NCI-H2227 treated with DMSO at 0.1 percent for 48 hours (cell line): ENCODE measurements around the gene DYSF.

Experiments
- DNase-seq: peaks from one replicate; lab custom pipeline; 2025; lab: John Stamatoyannopoulos, UW

The DYSF gene

DNA sequence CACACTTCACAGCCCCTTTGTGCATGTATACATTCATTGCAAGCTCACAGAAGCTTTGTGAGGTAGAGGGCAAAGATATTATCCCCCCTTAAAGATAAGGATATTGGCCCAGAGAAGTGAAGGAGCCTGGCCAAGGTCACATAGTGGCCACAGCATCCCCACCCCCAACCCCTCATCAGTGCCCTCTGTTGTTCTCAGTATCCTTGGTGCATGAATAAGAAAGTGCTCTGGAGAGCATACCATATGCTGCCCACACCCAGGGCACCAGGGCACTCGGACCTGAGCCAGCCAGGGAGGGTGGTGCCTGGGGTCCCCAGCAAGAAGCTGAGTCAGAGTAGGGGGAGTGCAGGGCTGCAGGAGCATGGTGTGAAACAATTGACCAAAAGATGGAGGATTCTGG lies 3.3 kb downstream of the DYSF start:
- no peak for DNase-seq

DNA sequence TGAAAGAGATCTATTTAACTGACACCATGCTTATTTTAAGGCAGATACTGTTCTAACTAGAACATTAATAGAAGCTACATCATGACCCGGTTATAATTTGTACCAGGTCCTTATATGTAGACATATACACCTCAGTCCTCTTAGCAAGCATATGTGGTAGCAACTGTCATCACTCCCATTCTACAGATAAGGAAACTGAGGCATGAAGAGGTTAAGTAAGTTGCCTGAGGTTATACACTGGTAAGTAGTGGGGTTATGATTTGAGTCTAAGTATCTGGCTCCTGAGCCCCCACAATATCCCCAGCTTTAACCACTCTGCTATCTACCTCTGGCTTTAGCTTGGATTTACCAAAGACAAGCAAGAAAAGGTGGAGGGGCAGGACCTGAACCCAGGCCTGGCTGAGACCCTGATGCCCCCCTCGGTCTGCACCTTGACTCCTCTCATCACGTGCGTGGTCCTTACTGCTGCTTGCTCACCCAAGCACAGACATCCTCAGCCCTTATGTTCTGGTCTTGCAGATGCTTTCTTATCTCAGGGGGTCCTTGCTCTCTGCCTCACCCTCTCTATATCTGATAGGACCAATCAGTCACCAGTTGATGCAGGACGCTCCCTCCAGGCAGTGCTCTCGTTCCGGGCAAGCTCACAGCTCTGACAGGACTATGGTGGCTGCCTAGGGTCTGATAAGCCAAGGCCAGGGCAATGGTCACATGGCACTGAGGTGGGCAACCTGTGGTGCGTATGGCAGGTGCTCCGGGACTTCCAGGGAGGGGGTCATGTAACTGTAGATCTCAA lies 4.0 kb downstream of the DYSF start:
- DNase-seq = no peak

DNA sequence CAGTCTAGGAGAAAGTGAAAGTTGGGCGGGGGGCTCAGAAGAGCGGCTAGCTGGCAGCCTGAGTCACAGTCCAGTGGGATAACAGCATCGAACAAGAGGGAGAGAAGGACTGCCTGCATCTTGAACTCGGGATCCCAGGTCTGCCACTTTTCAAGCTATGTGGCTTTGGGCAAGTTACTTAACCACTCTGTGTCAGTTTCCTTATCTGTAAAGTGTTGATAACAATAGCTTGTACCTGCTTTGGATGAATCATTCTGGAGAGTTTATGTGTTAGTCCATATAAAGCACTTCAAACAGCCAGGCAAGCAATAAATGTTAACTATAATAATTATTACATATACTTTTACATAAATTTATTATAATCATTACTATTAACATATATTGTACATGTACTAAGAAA lies 4.6 kb downstream of the DYSF start:
- DNase-seq = no peak

- DNase-seq = no peak
Observed at GRCh38 chr2:71458413-71459083, 5.2 kb downstream of the DYSF start.

DNA sequence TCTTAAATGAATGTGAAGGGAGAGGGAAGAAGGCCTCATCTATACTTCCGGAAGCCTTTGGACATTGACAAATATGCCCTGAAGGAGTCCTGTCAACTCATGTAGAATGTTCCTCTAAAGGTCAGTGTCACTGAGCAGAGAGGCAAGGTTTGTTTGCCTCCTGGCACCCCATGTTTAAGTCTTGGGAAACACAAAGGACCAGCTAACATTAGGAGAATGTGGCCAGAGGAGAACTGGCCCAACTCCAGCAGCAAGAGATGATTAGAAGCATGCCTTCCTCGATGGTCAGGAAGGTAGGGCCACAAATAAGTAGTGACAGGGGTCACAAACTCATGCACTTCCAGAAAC lies 5.7 kb downstream of the DYSF start:
- DNase-seq = no peak

GRCh38 chr2:71460056-71460455 lies 6.7 kb downstream of the DYSF start:
- DNase-seq = no peak

DNA sequence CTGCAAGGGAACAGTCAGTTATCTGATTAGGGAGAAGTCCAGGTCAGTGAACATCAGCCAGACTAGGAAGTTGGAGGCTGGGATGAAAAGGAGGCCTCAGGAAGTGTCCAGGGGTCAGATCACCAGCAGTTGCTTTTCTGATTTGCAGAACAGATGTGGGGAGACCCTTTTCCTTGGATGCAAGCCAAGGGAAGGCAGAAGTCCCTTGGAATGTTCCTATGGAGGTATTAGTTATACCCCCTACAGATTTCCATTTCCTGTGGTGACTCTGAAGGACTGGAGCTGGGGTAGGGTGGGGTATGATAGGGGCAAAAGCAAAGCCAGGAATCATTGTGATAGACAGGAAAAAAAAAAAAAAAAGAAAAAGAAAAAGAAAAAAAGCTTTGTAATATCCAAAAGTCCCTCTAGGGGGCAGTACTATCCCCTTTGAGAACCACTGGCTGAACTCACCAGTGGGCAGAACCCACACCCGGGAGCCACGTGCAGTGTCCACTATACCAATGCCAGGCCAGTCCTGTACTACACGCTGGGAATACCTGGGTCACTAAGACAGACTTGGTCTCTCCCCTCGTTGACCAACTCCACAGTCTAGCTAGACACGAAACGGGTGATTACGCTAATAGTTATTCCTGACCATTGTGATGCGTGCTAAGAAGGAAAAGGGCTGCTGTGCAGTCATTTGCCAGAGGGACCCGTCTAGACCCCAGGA lies 7.4 kb downstream of the DYSF start:
- no peak for DNase-seq

GRCh38 chr2:71461304-71461671 lies 7.9 kb downstream of the DYSF start:
- no peak for DNase-seq

DNA sequence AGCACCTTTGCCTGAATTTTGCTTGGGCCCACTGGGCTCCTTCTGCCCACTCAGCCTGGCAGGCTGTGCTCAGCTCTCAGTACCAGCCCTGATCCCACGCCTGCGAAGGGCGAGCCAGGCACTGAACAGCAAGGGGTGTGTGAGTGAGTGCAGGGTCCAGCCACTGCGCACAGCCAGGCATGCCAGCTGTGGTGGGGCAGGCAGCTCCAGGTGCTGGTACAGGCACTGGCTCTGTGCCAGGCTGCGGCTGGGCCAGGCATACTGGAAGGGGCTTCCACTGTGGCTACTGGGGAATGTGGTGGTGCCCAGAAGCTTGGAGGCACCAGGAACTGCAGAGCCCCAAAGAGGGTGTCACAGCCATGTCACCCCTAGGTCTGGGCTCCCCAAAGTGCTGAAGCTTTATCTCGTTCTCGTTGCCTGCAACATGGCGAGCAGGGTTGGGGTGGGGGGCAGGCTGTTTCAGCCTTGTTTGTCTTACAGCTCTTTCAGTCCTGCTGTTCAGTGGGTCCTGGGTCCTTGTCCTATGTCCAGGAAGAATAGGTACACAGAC lies 8.8 kb downstream of the DYSF start:
- no peak for DNase-seq

DNA sequence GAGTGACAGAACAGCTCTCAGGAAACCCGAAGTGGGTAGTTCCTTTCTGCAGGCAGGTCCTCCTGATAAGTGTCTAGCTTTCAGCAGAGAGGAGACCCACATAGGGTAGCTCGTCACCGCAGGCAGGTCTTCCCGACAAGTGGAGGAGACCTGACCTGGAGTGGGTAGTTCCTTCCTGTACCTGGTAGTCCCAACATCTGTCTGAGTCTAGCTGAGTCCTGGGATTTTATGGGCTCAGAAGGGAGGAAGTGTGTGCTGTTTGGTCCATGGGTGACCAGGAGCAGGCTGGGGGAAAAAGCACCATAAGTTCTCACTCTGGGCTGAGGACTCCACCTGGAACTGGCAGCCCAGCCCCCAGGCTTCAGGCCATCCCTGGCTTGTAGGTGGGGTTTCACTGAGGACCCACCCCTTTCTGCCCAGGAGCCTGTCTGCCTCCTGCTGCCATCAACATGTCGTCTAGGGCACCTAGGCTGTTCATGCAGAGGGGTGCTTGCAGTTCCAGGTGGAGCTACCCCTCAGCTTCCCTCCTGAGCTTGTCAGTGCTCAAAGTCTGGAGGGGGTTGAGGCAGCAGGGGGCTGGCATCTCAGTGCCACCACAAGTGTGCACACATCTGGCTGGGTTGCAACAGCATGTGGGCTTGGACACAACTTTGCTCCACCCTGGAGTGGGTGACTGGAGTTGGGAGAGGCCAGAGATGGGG lies 9.4 kb downstream of the DYSF start:
- no peak for DNase-seq

- no peak for DNase-seq
Observed at GRCh38 chr2:71463342-71463654, 9.9 kb downstream of the DYSF start.

DNA sequence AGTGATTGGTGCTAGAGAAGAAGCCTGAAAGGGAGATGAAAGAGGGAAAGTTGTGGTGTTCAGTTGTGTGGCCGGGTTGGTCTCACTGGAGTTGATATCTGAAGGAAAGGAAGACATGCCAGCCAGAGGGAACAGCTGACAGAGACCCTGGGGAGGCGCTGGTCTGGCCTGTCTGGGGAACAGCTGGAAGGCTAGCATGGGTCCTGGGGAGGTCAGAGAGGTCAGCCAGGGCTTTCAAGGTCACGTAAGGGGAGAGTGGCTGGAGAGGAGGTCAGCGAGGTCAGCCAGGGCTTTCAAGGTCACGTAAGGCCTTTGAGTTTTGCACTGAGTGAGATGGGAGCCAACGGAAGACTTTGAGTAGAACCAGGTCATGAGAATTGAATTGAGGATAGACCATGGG lies 11.0 kb downstream of the DYSF start:
- DNase-seq = no peak

DNA sequence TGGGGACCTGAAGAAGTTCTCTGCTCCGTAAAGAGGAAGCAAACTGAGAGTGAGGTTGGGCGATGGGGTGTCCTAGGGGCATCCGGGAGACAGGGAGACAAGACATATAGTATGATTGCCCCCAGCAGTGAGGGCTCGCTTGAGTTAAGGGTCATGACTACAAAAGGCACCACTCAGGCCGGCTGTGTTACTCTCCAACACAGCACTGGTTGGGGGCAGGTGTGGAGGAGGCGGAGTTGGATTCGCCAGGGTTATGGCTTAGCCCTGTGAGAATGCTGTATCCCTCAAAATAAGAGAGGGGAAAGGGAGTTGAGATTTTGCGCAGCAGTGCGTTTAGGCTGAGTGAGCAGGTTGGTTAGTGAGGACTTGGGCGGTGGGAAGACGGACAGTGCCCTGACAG lies 12.0 kb downstream of the DYSF start:
- DNase-seq = no peak

GRCh38 chr2:71465961-71466300 lies 12.6 kb downstream of the DYSF start:
- DNase-seq = no peak

- DNase-seq = no peak
Observed at GRCh38 chr2:71466301-71467179, 13.2 kb downstream of the DYSF start.

DNA sequence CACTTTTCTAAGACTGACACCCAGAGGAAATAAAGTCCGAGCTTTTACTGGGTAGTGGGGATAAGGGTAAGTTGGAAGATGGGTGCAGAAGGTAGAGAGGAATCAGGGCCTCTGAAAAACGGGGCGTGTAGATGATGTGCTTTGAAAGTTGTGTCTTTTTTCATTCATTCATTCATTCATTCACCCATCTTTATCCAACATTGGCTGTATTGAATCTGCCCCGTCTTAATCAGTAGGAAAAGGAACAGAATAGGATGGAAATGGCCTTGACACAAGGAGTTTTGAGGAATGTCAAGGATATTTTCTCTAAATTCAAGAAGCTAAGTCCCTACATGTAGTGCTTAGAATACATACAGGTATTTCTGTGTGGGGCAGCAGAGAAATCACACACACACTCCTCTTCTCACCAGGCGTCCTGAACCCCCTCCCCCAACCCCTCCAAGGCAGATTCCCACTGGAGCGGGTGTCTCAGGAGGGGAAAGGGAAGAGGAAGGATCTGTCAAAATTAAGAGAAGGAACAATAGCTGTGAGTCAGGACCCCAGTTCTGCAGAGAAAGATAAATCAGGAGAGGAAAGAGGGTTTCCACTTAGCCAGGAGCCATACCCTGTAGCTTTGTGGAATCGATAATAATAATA lies 13.9 kb downstream of the DYSF start:
- no peak for DNase-seq

DNA sequence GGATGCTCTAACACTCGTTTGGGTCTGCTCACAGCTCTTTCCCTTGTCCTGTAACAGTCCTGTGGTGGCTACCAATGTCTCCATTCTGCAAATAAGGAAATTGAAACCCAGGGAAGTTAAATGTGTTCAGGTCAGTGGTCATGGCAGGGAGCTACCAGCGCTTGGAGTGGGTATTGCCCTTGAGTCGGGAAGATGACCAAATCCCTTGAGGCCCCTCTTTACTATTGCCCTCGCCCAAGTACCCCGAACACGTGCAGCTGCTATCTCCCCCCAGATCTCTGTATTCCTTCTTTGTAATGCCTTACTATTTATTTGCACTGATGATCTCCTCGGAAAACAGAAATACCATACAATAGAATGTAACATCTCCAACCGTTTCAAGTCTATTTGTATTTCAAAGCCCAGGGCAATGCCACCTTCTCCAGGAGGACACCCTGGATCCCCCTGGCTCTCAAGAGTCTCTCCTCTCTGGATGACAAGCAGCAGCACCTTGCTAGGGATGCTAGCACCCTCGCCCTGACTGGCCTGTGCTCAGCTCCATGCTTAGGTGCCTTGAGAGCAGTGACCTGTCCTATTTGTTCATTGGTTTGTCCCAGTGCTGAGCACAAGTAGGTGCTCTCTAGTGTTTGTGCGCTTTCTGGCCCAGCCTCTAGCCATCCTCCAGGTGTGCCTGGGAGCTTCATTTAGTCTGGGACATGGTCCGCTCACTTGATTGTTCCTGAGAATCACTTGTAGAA lies 15.1 kb downstream of the DYSF start:
- DNase-seq = no peak

DNA sequence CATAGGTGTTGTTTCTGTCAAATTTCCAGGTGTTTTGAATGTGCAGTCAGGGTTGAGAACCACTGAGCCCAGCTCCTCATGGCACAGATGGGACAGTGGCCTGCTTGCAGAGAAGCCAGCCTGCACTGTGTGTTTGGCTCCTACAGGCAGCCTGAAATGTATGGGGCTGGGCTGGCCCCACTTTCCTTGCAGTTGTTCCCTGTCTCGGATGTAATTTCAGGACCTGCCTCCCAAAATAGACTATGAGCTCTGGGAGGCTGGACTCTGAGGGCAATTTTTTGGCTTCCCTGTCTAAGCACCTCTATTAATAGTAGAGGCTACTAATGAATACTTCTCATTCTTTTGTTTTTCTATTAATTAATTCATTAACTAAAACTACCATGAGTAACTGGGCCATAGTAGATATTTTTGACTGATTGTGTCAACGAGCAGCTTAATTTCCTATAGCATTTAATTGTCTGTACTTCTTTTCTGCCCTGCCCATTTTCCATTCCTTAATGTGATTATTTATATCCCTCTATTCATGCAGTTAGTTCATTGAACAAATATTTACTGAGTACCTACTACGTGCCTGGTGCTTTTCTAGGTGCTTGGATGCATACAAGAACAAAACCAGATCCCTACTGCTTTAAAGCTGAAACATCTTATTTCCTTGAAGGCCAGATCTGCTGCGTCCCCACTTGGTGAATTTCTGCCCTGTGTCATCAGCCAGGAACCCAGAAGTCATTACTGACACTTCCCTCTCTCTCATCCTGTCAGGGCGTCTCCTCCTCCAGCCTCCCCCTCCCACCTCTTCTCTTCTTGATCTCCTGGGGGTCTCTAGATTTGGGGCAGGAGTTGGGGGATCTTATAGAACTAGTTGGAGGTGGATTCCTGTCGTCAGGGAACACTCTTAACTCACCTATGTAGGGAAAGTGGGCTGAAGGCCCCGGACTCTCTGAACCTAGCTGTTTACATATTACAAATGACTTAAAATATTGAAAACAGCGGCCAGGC lies 16.3 kb downstream of the DYSF start:
- DNase-seq = no peak

DNA sequence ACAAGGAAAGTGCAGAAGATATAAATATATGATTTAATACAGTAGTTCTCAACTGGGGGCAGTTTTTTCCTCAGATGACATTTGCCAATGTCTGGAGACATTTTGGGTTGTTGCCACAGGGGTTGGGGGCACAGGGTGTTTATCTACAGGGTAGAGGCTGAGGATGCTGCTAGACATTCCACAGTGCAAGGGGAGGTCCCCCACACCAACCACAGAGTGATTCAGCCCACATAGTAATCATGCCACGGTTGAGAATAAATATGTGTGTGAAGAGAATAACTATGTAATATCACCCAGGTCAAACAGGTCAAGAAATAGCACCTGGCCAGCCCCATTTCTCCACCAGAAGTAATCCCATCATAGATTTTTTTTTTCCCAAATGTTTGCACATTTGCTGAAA lies 17.9 kb downstream of the DYSF start:
- DNase-seq = no peak
